ENCODE results near the gene CHSY1. TPM values are rescaled to one million over a fixed set of nuclear protein-coding genes. Genes with fewer than 3 reads are reported as not detected.

The CHSY1 gene
- polyA plus RNA-seq, 2 of the 4 experiments (the other 2 are of a cell fraction): 16.0 to 28.1 TPM

GRCh38 chr15:101159936-101160815 lies 91.7 kb downstream of the CHSY1 start:
- H3K9me3 ChIP-seq: peaks cover 17% of the 10 kb centered on the region
- CTCF ChIA-PET: interaction anchor here (1.2 to 1.3 kb wide), 2 partner anchors 13 to 72 kb away, joined by 3 to 4 read pairs; no protein-coding TSS in a partner anchor
- no peaks in the 10 kb centered on the region for H3K4me1 ChIP-seq
- TF ChIP-seq RARB (CRISPR knock-in tag; IDR thresholded peaks at IDR 0.05) (no peak), FOSL2 (IDR thresholded peaks at IDR 0.05) (no peak), FOSL2 (CRISPR knock-in tag; IDR thresholded peaks at IDR 0.05) (no peak), MAFK (IDR thresholded peaks at IDR 0.05; ENCODE audit: partially characterized antibody) (no peak), POLR2A (IDR thresholded peaks at IDR 0.05; ENCODE audit: low read length) (no peak), NPAS2 (CRISPR knock-in tag; IDR thresholded peaks at IDR 0.05; ENCODE audit: borderline replicate concordance) (no peak), CHD2 (IDR thresholded peaks at IDR 0.05; ENCODE audit: low read length, partially characterized antibody) (no peak), HMGXB4 (CRISPR knock-in tag; IDR thresholded peaks at IDR 0.05; ENCODE audit: borderline replicate concordance) (no peak), BCL3 (IDR thresholded peaks at IDR 0.05) (no peak), E2F6 (IDR thresholded peaks at IDR 0.05; ENCODE audit: borderline replicate concordance, low read depth) (no peak), JUN (IDR thresholded peaks at IDR 0.05) (no peak), HOXB13 (CRISPR knock-in tag; IDR thresholded peaks at IDR 0.05; ENCODE audit: low read depth) (no peak)
- H3K4me2 ChIP-seq: no peak overlapping the region
- WGBS (ENCODE audit: missing lambda C conversion rate): 68% methylated on average over 11 of the region's 11 CpGs
- DNase-seq (ENCODE audit: low read depth in 1 of 2, low spot score in 1 of 2) (no peak), FAIRE-seq (no peak), ATAC-seq (no peak)
- no peak overlapping the region for H3K27ac ChIP-seq
- POLR2A ChIA-PET: no interaction called here
- H3K4me3 ChIP-seq: no peak overlapping the region

- ATAC-seq: peak in 1 of 2 experiments; percentile 35; a peak in 2 of 6 replicates
- ChIA-PET POLR2A (no interaction called here), CTCF (interaction anchor here (1.1 to 1.3 kb wide), 3 partner anchors 12 to 71 kb away, joined by 3 to 4 read pairs (median 3); no protein-coding TSS in a partner anchor)
- no peak for DNase-seq (ENCODE audit: low read depth in 1 of 2, low spot score in 1 of 2)
- Histone ChIP-seq H3K4me3 (no peak overlapping the region), H3K9me3 (peaks cover 9% of the 10 kb centered on the region), H3K4me2 (no peak overlapping the region), H3K27ac (no peak overlapping the region), H3K4me1 (no peaks in the 10 kb centered on the region)
- TF ChIP-seq HOXB13 (CRISPR knock-in tag; IDR thresholded peaks at IDR 0.05; ENCODE audit: low read depth): no peak
- no peak for TF ChIP-seq EHF (CRISPR knock-in tag; IDR thresholded peaks at IDR 0.05)
- TF ChIP-seq ATOH8 (CRISPR knock-in tag; IDR thresholded peaks at IDR 0.05; ENCODE audit: low read depth): no peak
- no peak for TF ChIP-seq REST (IDR thresholded peaks at IDR 0.05)
- 57% methylated on average over 15 of the region's 15 CpGs for WGBS (ENCODE audit: missing lambda C conversion rate)
- no peak for FAIRE-seq
Observed at GRCh38 chr15:101159096-101159935, 92.5 kb downstream of the CHSY1 start.

Measured in A549 (cell line).